GM19455 (cell line): Measurements from ENCODE around the gene SURF2.

ENCODE experiments used
- ATAC-seq: cut with Tn5 transposase; IDR thresholded peaks from one replicate; pipeline ENCODE4 v1.9.1; 2021; ENCODE audit not compliant: unreplicated experiment

SURF2 gene

DNA sequence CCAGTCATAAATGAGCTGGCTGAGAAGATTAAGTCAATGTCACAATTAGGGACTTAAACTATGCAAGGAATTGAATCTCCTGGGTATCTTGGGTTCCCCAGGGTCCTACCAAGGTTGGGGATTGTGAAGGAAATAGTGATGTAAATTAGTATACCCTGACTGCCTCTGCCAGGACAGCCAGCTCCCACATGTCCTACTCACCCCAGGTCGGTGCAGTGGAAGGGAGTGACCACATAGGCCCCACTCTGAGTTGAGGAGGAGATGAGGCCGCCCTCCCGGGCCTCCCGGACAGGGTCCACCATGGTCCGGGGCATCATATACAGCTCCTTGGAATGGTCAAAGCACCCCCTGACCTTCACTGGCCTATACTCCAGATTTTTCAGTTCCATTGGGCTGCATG lies 2.8 kb upstream of the SURF2 start:
- ATAC-seq, result no peak

DNA sequence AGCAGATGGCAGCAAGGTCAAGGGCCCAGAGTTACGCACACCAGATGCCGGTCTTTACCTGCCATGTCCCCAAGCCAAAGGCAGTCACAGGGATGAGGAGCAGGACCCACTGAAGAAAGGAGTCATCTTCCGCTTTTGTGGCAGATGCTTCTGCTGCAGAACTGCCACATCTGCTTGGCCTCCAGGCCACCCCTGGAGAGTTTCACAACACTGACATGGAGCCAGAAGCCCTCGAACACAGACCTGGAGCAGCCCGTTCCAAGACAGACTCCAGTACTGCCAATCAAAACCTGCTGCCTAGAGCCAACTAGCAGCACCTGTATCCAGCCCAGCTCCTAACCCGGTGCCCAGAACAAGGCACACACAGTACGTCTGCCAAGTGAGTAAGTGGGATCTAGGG lies 1.6 kb upstream of the SURF2 start:
- ATAC-seq, result no peak

GRCh38 chr9:133355881-133356357 lies 431 bp upstream of the SURF2 start:
- ATAC-seq, result no peak

DNA sequence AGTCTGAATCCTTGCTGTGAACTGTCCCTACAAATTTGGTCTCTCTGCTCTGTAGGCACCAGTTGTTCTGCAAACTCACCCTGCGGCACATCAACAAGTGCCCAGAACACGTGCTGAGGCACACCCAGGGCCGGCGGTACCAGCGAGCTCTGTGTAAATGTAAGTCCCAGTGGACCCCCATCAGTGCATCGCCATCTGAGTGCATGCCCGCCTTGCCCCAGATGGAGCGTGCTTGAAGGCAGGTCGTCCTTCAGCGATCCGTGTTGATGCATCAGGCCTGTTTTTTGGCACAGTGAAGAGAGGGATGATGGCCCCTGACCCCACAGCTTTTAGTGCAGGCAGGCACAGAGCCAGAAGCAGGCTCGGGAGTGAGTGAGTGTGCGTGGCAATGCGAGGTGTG lies 1.3 kb downstream of the SURF2 start:
- ATAC-seq, result no peak

- ATAC-seq, result no peak
These were observed 3.2 kb downstream of the SURF2 start for GRCh38 chr9:133359399-133360175.

- no peak for ATAC-seq
These were observed 4.3 kb downstream of the SURF2 start for GRCh38 chr9:133360400-133361393.

GRCh38 chr9:133361507-133362092 lies 5.2 kb downstream of the SURF2 start:
- ATAC-seq, result no peak

DNA sequence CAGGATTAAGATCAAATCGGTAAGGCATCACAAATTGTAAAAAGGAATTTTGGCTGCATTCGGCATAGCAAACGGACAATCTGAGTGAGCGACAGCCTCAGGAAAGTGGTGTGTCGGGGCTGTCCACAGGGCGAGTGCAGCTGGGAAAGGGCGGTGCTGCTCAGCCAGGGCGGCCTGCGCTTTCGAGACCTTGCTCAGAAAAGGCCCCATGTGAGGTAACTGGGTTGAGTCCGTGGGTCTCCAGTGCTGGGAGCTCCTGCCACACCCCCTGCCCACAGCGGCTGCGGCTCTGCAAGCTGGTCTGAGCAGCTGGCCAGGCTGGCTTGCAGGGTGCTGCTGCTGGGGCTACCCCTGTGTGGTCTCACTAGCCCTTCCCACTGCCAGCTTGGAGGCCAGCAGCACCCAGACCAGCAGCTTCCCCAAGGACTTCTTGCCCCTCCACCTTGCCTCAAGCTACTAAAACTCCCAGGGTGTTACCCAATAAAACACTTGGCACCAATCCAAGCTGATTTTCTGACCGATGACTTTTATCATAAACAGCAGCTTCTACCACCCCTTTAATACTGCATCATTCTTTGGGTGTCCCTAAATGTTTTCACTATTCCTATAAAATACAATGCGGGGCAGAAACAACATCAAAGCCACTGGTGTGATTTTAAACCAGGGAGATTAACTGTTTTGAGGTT lies 6.2 kb downstream of the SURF2 start:
- ATAC-seq, result no peak

GRCh38 chr9:133366435-133366834 lies 10.1 kb downstream of the SURF2 start:
- no peak for ATAC-seq

DNA sequence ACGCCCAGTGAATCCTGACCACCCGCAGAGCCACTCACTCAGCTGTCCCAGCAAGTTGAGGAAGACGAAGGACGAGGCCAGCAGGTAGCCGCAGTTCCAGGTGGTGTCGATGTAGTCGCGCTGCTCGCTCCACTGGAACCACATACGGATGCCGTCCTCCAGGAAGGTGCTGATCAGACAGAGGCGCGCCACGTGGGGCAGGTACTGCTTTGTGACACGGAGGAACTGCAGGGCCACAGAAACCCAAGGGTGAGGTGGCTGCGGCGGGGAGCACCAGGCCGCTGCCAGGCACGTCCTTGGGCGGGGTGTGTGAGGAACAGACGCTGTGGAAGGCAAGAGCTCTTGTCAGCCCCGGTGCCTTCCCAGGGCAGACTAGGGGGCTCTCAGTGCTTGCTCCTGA lies 10.9 kb downstream of the SURF2 start:
- ATAC-seq, result no peak

DNA sequence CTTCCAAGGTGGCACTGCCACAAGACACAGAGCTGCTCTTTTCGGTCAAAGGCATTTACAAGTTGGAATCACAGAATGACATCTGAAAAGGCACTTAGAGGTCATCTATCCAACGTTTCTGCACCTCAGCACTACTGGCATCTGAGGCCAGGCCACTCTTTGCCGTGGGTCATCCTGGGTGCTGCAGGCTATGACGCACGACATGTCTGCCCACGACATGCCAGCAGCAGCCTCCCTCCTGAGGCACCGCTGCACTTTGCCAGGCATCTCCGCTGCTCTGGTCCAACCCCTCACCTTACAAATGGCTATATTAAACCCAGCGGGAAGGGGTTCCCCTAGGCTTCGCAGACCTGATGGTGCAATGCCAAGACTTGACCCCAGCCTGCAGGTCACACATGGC lies 11.4 kb downstream of the SURF2 start:
- ATAC-seq, result no peak

- ATAC-seq, result no peak
These were observed 12.0 kb downstream of the SURF2 start for GRCh38 chr9:133368249-133368881.

DNA sequence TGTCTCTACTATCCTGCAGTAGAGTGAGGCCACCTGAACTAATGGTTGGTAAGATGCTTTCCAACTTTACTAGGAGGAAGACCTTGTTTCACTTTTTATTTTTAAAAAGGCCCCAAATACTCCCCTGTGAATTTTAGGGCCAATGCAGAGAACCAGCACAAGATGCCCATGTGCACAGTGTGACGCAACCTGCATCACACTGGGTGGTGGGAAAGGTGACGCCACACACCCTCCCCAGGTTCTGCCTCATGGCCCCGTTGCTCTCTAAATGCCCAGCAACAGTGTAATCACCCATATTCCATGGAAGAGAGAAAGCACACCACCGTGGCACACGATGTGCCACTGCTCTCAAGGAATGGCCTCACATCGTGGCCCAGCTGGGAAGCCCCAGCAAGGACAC lies 13.1 kb downstream of the SURF2 start:
- ATAC-seq, result no peak

DNA sequence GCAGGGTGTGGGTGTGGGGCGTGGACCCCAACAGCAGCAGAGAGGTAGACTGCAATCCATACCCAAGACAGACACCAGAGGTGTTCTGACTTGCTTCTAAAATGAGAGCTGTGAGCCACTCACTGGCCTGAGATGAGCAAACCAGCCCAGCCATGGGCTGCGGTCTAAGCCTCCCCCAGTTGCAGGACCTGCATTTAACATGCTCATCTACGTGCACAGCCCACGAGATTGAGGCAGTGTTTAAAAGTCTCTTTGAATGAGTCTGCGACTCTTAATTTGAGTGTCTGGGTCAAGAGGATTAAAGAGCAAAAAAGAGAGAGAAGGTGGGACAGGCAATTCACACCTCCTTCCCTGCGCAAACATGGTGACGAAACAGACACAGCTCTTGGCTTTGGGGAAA lies 13.6 kb downstream of the SURF2 start:
- no peak for ATAC-seq

DNA sequence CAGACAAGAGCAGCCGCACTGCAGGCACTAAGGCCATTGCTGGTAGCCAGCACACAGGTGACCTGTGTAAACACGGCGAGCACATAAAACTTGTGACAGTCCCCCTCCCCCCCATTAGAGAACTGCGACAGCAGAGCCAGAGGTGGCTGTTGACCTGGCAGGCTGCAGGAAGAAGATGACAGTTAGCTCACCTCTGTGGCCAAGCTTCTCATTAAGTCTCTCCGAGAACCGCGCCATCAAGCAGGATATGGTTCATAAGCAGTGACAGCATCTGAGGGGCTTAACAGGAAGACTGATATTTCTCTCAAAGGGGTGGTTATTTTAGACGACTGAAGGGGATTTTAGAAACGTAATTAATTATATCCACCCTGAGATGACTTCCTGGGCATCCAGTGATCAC lies 14.3 kb downstream of the SURF2 start:
- no peak for ATAC-seq

- no peak for ATAC-seq
These were observed 14.9 kb downstream of the SURF2 start for GRCh38 chr9:133371261-133371711.

- ATAC-seq, result no peak
These were observed 15.8 kb downstream of the SURF2 start for GRCh38 chr9:133372144-133372543.

DNA sequence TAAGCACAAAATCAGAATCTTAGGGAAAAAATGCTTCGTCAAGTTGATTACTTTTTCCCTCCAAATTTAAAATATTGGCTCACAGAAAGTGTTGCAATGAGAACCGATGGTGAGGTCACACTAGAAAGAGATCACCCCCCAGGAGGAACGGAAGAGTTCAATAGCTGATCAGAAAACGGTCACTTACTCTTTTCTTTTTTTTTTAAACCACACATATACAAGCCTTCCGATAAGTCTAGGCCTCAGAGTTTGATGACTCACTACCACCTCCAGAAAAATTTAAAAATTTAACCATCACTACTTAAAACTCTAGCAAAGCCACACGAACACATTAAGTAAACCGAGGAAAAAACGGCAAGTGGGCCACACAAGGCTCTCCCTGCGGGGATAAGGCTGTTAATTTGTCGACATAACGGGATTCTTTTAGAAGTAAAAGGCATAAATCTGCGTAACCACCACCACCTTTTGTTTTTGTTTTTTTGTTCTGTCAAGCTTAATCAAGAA lies 18.3 kb downstream of the SURF2 start:
- ATAC-seq, result no peak

- peak; percentile 25 for ATAC-seq
These were observed 18.9 kb downstream of the SURF2 start for GRCh38 chr9:133375116-133375723.
